SK-N-SH (cell line): ENCODE measurements around the gene BIRC6. TPM values are rescaled to one million over a fixed set of nuclear protein-coding genes. Genes with fewer than 3 reads are reported as not detected.

Experiments
- CTCF ChIA-PET: fragments of 300-600, 350-600 bp; formaldehyde crosslinking; extraction: SDS; loops from one replicate; lab custom pipeline; 2021; lab: Yijun Ruan, JAX
- POLR2A ChIA-PET: fragments of 350-600 bp; sonication (Branson Sonifier 250); formaldehyde crosslinking; extraction: SDS; loops from one replicate; lab custom pipeline; 2020; ENCODE audit warnings: antibody characterized with exemption, inconsistent platforms; lab: Yijun Ruan, JAX
- DNase-seq: peaks from one replicate; pipeline ENCODE4 v3.0.0; 2012
- H2AFZ ChIP-seq: fragments of 200-600 bp; sonication (generic); 2 replicates; pipeline ENCODE4 v1.8.1; 2016; ENCODE audit warnings: antibody characterized with exemption, mild to moderate bottlenecking, low read depth
- H3F3A ChIP-seq: fragments of 200-600 bp; sonication (generic); replicated peaks from 2 replicates; pipeline ENCODE3; 2016; ENCODE audit warnings: antibody characterized with exemption, mild to moderate bottlenecking; ENCODE audit not compliant: insufficient read depth
- H3K27ac ChIP-seq, 2 experiments: fragments of 200-500 bp in 1 of 2; fragments of 200-600 bp in 1 of 2; sonication (Bioruptor generic) in 1 of 2; sonication (generic), shearing (Covaris generic) in 1 of 2; 2 replicates each; pipeline versions ENCODE4 v1.5.1 to v1.6.1; 2014 to 2016; ENCODE audit warnings: low read depth in 2 of 2, inconsistent platforms in 1 of 2, low read length in 1 of 2, mild to moderate bottlenecking in 1 of 2, mixed read lengths in 1 of 2
- H3K27me3 ChIP-seq: fragments of 200-600 bp; sonication (generic), shearing (Covaris generic); 2 replicates; pipeline ENCODE4 v1.6.1; 2016; ENCODE audit warnings: mixed run types; ENCODE audit not compliant: insufficient read depth
- H3K36me3 ChIP-seq, 2 experiments: fragments of 200-500 bp in 1 of 2; fragments of 200-600 bp in 1 of 2; sonication (Bioruptor generic) in 1 of 2; sonication (generic) in 1 of 2; replicated peaks in 1 of 2; 2 replicates each; pipeline versions ENCODE3 to v1.5.1; 2014 to 2016; ENCODE audit warnings: low read length in 1 of 2, mild to moderate bottlenecking in 1 of 2; ENCODE audit not compliant: insufficient read depth in 2 of 2, control insufficient read depth in 1 of 2
- H3K4me1 ChIP-seq, 2 experiments: fragments of 200-500 bp in 1 of 2; fragments of 200-600 bp in 1 of 2; sonication (Bioruptor generic) in 1 of 2; sonication (generic), shearing (Covaris generic) in 1 of 2; 2 replicates each; pipeline versions ENCODE4 v1.5.1 to v1.6.1; 2014 to 2016; ENCODE audit warnings: low read depth in 1 of 2, low read length in 1 of 2, mixed run types in 1 of 2; ENCODE audit not compliant: insufficient read depth in 2 of 2, control insufficient read depth in 1 of 2
- H3K4me2 ChIP-seq: fragments of 200-600 bp; sonication (generic), shearing (Covaris generic); 2 replicates; pipeline ENCODE4 v1.6.1; 2017; ENCODE audit warnings: mixed run types
- H3K4me3 ChIP-seq, 2 experiments: fragments of 200-500 bp in 1 of 2; fragments of 200-600 bp in 1 of 2; sonication (Bioruptor generic) in 1 of 2; sonication (generic), shearing (Covaris generic) in 1 of 2; 2 replicates each; pipeline versions ENCODE4 v1.5.1 to v1.8.1; 2014 to 2016; ENCODE audit warnings: low read depth in 2 of 2, inconsistent platforms in 1 of 2, low read length in 1 of 2, mild to moderate bottlenecking in 1 of 2, mixed read lengths in 1 of 2, moderate library complexity in 1 of 2
- H3K79me2 ChIP-seq: fragments of 200-600 bp; sonication (generic); 2 replicates; pipeline ENCODE4 v1.8.1; 2017; ENCODE audit warnings: mild to moderate bottlenecking; ENCODE audit not compliant: insufficient read depth
- H3K9ac ChIP-seq: fragments of 200-600 bp; sonication (generic); 2 replicates; pipeline ENCODE4 v1.6.1; 2017; ENCODE audit warnings: mixed run types
- H3K9me2 ChIP-seq: fragments of 200-600 bp; sonication (generic); 2 replicates; pipeline ENCODE4 v1.6.1; 2017; ENCODE audit warnings: mixed run types
- H3K9me3 ChIP-seq: fragments of 200-600 bp; sonication (generic); 2 replicates; pipeline ENCODE4 v1.6.1; 2017; ENCODE audit warnings: mixed run types, mild to moderate bottlenecking, moderate library complexity
- H4K20me1 ChIP-seq: fragments of 200-600 bp; sonication (generic); 2 replicates; pipeline ENCODE4 v1.6.1; 2017; ENCODE audit warnings: mild to moderate bottlenecking, mixed run types; ENCODE audit not compliant: insufficient read depth
- CTCF ChIP-seq: fragments of 200-600 bp; sonication (generic); IDR thresholded peaks from 2 replicates; pipeline ENCODE4 v1.6.1; 2017; ENCODE audit warnings: antibody characterized with exemption, mild to moderate bottlenecking, moderate library complexity
- ELF1 ChIP-seq: IDR thresholded peaks from 2 replicates; pipeline ENCODE4 v1.4.0; 2012
- EZH2phosphoT487 ChIP-seq: fragments of 200-600 bp; sonication (generic); IDR thresholded peaks from 2 replicates; pipeline ENCODE4 v1.6.1; 2017; ENCODE audit warnings: low read depth, mixed run types, mild to moderate bottlenecking, antibody characterized with exemption, moderate library complexity, borderline replicate concordance
- FOSL2 ChIP-seq: IDR thresholded peaks from 2 replicates; pipeline ENCODE4 v1.4.0; 2012; ENCODE audit warnings: low read depth, mild to moderate bottlenecking, moderate library complexity, borderline replicate concordance
- FOXM1 ChIP-seq: IDR thresholded peaks from 2 replicates; pipeline ENCODE4 v1.4.0; 2012; ENCODE audit warnings: low read depth, mild to moderate bottlenecking
- GABPA ChIP-seq: IDR thresholded peaks from 2 replicates; pipeline ENCODE4 v1.4.0; 2012; ENCODE audit warnings: low read depth, mild to moderate bottlenecking
- GATA2 ChIP-seq: sonication (generic); formaldehyde crosslinking; IDR thresholded peaks from 2 replicates; pipeline ENCODE4 v1.5.0; 2020; ENCODE audit warnings: mild to moderate bottlenecking, missing genetic modification reagents
- MEF2A ChIP-seq: IDR thresholded peaks from 2 replicates; pipeline ENCODE4 v1.4.0; 2012; ENCODE audit warnings: low read depth, borderline replicate concordance
- NRF1 ChIP-seq: IDR thresholded peaks from 2 replicates; pipeline ENCODE4 v1.6.1; 2012; ENCODE audit warnings: low read depth, mild to moderate bottlenecking, low read length
- RAD21 ChIP-seq: IDR thresholded peaks from 2 replicates; pipeline ENCODE4 v1.6.1; 2012; ENCODE audit warnings: mild to moderate bottlenecking, low read length
- RCOR1 ChIP-seq: fragments of 150-350 bp; IDR thresholded peaks from 2 replicates; pipeline ENCODE4 v1.6.1; 2017; ENCODE audit warnings: antibody characterized with exemption, low read length
- REST ChIP-seq: IDR thresholded peaks from 2 replicates; pipeline ENCODE4 v1.6.1; 2012; ENCODE audit warnings: mild to moderate bottlenecking, low read depth, low read length, moderate library complexity
- RFX5 ChIP-seq: IDR thresholded peaks from 2 replicates; pipeline ENCODE4 v1.6.1; 2012; ENCODE audit warnings: mild to moderate bottlenecking, improper control_type of control experiment, low read length
- SIN3A ChIP-seq: IDR thresholded peaks from 2 replicates; pipeline ENCODE4 v1.6.1; 2012; ENCODE audit warnings: low read depth, mild to moderate bottlenecking, low read length, moderate library complexity, borderline replicate concordance
- TCF12 ChIP-seq: IDR thresholded peaks from 2 replicates; pipeline ENCODE4 v1.4.0; 2012
- YY1 ChIP-seq: IDR thresholded peaks from 2 replicates; pipeline ENCODE4 v1.4.0; 2012; ENCODE audit warnings: low read depth, mild to moderate bottlenecking
- WGBS: methylation state at CpG from one replicate; pipeline ENCODE4 v1.1.6; 2017; ENCODE audit warnings: low lambda C conversion rate; 5-methylcytosine and 5-hydroxymethylcytosine counted together
- polyA plus RNA-seq, 3 experiments: library from polyadenylated mRNA; depleted of rRNA; stranded (reverse); fragments of >200 nt; gene quantifications; 2 replicates each; pipeline ENCODE4 v1.2.3, GENCODE V29; 2012
- TF ChIP-seq, protein P1 (sequence below): fragments of 150-350 bp; IDR thresholded peaks from 2 replicates; pipeline ENCODE4 v1.6.1; 2016; ENCODE audit warnings: mild to moderate bottlenecking, low read depth, low read length
- TF ChIP-seq, protein P2 (sequence below): fragments of 150-350 bp; IDR thresholded peaks from 2 replicates; pipeline ENCODE4 v1.6.1; 2017; ENCODE audit warnings: antibody characterized with exemption, low read length, low read depth, borderline replicate concordance

The BIRC6 gene
- polyA plus RNA-seq, 1 of the 3 experiments (the other 2 are of a cell fraction) = 28.9 TPM

DNA sequence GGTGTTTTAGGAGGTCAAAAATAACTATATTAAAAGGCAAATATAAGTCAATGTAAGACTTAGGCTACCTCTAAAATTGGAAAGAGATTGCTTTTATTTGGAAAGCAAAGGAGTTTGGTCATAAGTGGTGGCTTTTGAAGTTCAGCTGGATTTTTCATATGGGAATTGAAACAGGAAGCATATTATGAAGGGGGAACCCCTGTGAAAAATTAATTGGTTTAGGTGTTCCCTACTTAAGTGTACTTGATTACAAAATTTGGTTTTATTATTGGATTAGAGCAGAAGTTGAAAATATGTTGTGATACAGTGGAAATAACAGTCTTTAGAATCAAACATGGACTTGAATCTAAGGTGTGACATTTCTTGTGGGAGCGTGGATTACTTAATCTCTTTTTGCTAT lies 149.6 kb downstream of the BIRC6 start:
- POLR2A ChIA-PET = no interaction called here
- no peaks in the 10 kb centered on the region for H3K4me1 ChIP-seq
- CTCF ChIA-PET = interaction anchor here (0.6 to 1.8 kb wide), 2 partner anchors 17 to 179 kb away, joined by 3 to 6 read pairs; no protein-coding TSS in a partner anchor
- TF ChIP-seq CTCF = no peak
- TF ChIP-seq MEF2A = no peak
- no peak for TF ChIP-seq FOXM1
- peaks cover 65 to 81% of the 10 kb centered on the region in 2 experiments for H3K36me3 ChIP-seq
- H3K4me2 ChIP-seq = no peak overlapping the region
- peaks cover 4% of the 10 kb centered on the region for H3F3A ChIP-seq
- no peaks in the 10 kb centered on the region for H3K9me3 ChIP-seq
- peaks cover 3% of the 10 kb centered on the region for H3K79me2 ChIP-seq
- H4K20me1 ChIP-seq = no peaks in the 10 kb centered on the region
- WGBS = 95% methylated on average over 1 of the region's 1 CpG
- no peak overlapping the region for H3K27ac ChIP-seq
- H3K4me3 ChIP-seq = no peak overlapping the region
- no peak for DNase-seq
- no peak overlapping the region for H2AFZ ChIP-seq
- H3K9me2 ChIP-seq = no peaks in the 10 kb centered on the region
- H3K27me3 ChIP-seq = no peaks in the 10 kb centered on the region
- no peak overlapping the region for H3K9ac ChIP-seq

- Histone ChIP-seq H3K9ac (no peak overlapping the region), H3F3A (peaks cover 3% of the 10 kb centered on the region), H3K4me3 (no peak overlapping the region), H3K79me2 (no peaks in the 10 kb centered on the region), H3K4me2 (no peak overlapping the region), H3K27ac (peak overlapping the region in 1 of 2 experiments; percentile 7; a peak in 1 of 4 replicates), H3K36me3 (peaks cover 62 to 74% of the 10 kb centered on the region in 2 experiments), H3K9me3 (no peaks in the 10 kb centered on the region), H2AFZ (no peak overlapping the region), H3K27me3 (no peaks in the 10 kb centered on the region), H4K20me1 (no peaks in the 10 kb centered on the region), H3K9me2 (no peaks in the 10 kb centered on the region), H3K4me1 (no peaks in the 10 kb centered on the region; a peak in 1 of 4 replicates)
- no peak for DNase-seq
- TF ChIP-seq ELF1 = no peak
- TF ChIP-seq REST = no peak
- no peak for TF ChIP-seq SIN3A
- TF ChIP-seq YY1 = no peak
- TF ChIP-seq CTCF = no peak
- TF ChIP-seq NRF1 = no peak
- TF ChIP-seq RAD21 = no peak
- no peak for TF ChIP-seq MEF2A
- no peak for TF ChIP-seq RCOR1
- TF ChIP-seq RFX5 = no peak
- no peak for TF ChIP-seq TCF12
- TF ChIP-seq FOXM1 = no peak
- TF ChIP-seq GATA2 (CRISPR knock-in tag) = no peak
- TF ChIP-seq, protein P1, sequence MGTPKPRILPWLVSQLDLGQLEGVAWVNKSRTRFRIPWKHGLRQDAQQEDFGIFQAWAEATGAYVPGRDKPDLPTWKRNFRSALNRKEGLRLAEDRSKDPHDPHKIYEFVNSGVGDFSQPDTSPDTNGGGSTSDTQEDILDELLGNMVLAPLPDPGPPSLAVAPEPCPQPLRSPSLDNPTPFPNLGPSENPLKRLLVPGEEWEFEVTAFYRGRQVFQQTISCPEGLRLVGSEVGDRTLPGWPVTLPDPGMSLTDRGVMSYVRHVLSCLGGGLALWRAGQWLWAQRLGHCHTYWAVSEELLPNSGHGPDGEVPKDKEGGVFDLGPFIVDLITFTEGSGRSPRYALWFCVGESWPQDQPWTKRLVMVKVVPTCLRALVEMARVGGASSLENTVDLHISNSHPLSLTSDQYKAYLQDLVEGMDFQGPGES = no peak
- TF ChIP-seq, protein P2, sequence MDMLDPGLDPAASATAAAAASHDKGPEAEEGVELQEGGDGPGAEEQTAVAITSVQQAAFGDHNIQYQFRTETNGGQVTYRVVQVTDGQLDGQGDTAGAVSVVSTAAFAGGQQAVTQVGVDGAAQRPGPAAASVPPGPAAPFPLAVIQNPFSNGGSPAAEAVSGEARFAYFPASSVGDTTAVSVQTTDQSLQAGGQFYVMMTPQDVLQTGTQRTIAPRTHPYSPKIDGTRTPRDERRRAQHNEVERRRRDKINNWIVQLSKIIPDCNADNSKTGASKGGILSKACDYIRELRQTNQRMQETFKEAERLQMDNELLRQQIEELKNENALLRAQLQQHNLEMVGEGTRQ = no peak
- TF ChIP-seq GABPA = no peak
- TF ChIP-seq FOSL2 = no peak
- no peak for TF ChIP-seq EZH2phosphoT487
- WGBS = 100% methylated on average over 2 of the region's 2 CpGs
- CTCF ChIA-PET = interaction anchor here (1.2 to 3.2 kb wide), 4 partner anchors 10 to 41 kb away, joined by 3 to 9 read pairs (median 3); no protein-coding TSS in a partner anchor
- POLR2A ChIA-PET = no interaction called here
Observed at GRCh38 chr2:32514946-32515345, 158.1 kb downstream of the BIRC6 start.
